Left ventricle myocardium inferior (tissue), 1 donor: ENCODE measurements around the gene SNAPC5. TPM values are rescaled to one million over a fixed set of nuclear protein-coding genes. Genes with fewer than 3 reads are reported as not detected.

Source experiments
- DNase-seq: peaks from one replicate; pipeline ENCODE4 v3.0.0-alpha.2; 2020
- H3K27ac ChIP-seq: fragments of 200-600 bp; replicated peaks from 2 replicates; pipeline ENCODE4 v1.8.0; 2021
- H3K27me3 ChIP-seq: fragments of 200-600 bp; 2 replicates; pipeline ENCODE4 v1.8.0; 2021; ENCODE audit warnings: low read depth
- H3K36me3 ChIP-seq: fragments of 200-600 bp; 2 replicates; pipeline ENCODE4 v1.8.0; 2021
- H3K4me1 ChIP-seq: fragments of 200-600 bp; 2 replicates; pipeline ENCODE4 v1.8.0; 2021
- H3K4me3 ChIP-seq: fragments of 200-600 bp; 2 replicates; pipeline ENCODE4 v1.8.0; 2021; ENCODE audit warnings: mild to moderate bottlenecking, moderate library complexity
- H3K9me3 ChIP-seq: fragments of 200-600 bp; replicated peaks from 2 replicates; pipeline ENCODE4 v1.8.0; 2021
- CTCF ChIP-seq: fragments of 200-600 bp; IDR thresholded peaks from 2 replicates; pipeline ENCODE4 v1.8.0; 2021; ENCODE audit warnings: antibody characterized with exemption, mild to moderate bottlenecking, borderline replicate concordance
- intact Hi-C: fragments of 100-400 bp; cut with micrococcal nuclease; formaldehyde crosslinking; loops from one replicate; pipeline ENCODE4 v1.11.0; 2022
- total RNA-seq: library from RNA; stranded (reverse); fragmentation: NEBNext Ultra II Directional; extraction: Animal tissue kit (Norgen Biotek cat#: 25700); gene quantifications from one replicate; pipeline ENCODE4 v1.2.1, GENCODE V29; 2021
- donor health status: DM: no; HTN: yes; CAD: no; lungs with severe emphysema.

SNAPC5 gene
- total RNA-seq, 1 donor from 2014 or later: 40.9 TPM

- no peaks in the 10 kb centered on the region for H3K9me3 ChIP-seq
- no peak overlapping the region for H3K27ac ChIP-seq
- H3K27me3 ChIP-seq: no peaks in the 10 kb centered on the region
- intact Hi-C loops: no loop called here
- no peak for TF ChIP-seq CTCF
- H3K36me3 ChIP-seq: peaks cover 78% of the 10 kb centered on the region
- H3K4me1 ChIP-seq: peaks cover 6% of the 10 kb centered on the region
- no peak overlapping the region for H3K4me3 ChIP-seq
- DNase-seq: no peak
Measured at GRCh38 chr15:66488525-66488924, 9.0 kb downstream of the SNAPC5 start.

GRCh38 chr15:66486887-66487286 lies 10.7 kb downstream of the SNAPC5 start:
- no peak for TF ChIP-seq CTCF
- intact Hi-C loops: no loop called here

GRCh38 chr15:66484539-66485112 lies 12.9 kb downstream of the SNAPC5 start:
- Histone ChIP-seq H3K9me3 (no peaks in the 10 kb centered on the region), H3K27me3 (no peaks in the 10 kb centered on the region), H3K36me3 (peaks cover 50% of the 10 kb centered on the region), H3K4me3 (no peak overlapping the region), H3K4me1 (peaks cover 11% of the 10 kb centered on the region), H3K27ac (no peak overlapping the region)
- intact Hi-C loops: no loop called here
- DNase-seq: no peak
- no peak for TF ChIP-seq CTCF

More at GRCh38 chr15:66486887-66487286, 10.7 kb downstream of the SNAPC5 start:
- no peaks in the 10 kb centered on the region for H3K9me3 ChIP-seq
- H3K36me3 ChIP-seq: peaks cover 67% of the 10 kb centered on the region
- H3K4me3 ChIP-seq: no peak overlapping the region
- H3K4me1 ChIP-seq: peaks cover 16% of the 10 kb centered on the region
- no peak overlapping the region for H3K27ac ChIP-seq
- no peaks in the 10 kb centered on the region for H3K27me3 ChIP-seq
- DNase-seq: no peak

- H3K27ac ChIP-seq: no peak overlapping the region
- intact Hi-C loops: no loop called here
- peaks cover 11% of the 10 kb centered on the region for H3K4me1 ChIP-seq
- no peaks in the 10 kb centered on the region for H3K27me3 ChIP-seq
- peaks cover 35% of the 10 kb centered on the region for H3K36me3 ChIP-seq
- no peak for DNase-seq
- no peak for TF ChIP-seq CTCF
- H3K9me3 ChIP-seq: no peaks in the 10 kb centered on the region
- no peak overlapping the region for H3K4me3 ChIP-seq
Measured at GRCh38 chr15:66483131-66483566, 14.4 kb downstream of the SNAPC5 start.

- no peak for DNase-seq
- peaks cover 11% of the 10 kb centered on the region for H3K4me1 ChIP-seq
- no peaks in the 10 kb centered on the region for H3K9me3 ChIP-seq
- peaks cover 29% of the 10 kb centered on the region for H3K36me3 ChIP-seq
- H3K4me3 ChIP-seq: no peak overlapping the region
- no peaks in the 10 kb centered on the region for H3K27me3 ChIP-seq
- H3K27ac ChIP-seq: no peak overlapping the region
- intact Hi-C loops: no loop called here
- TF ChIP-seq CTCF: no peak
Measured at GRCh38 chr15:66482539-66482938, 15.0 kb downstream of the SNAPC5 start.
